ENCODE measurements around the gene C6. TPM values are rescaled to one million over a fixed set of nuclear protein-coding genes. Genes with fewer than 3 reads are reported as not detected.
"Not testable (repeated sequence)": the region's sequence is repeated elsewhere in the genome, so short reads cannot be mapped to it uniquely, and the experiment has no call there.

C6 gene
- polyA plus RNA-seq (ENCODE audit: insufficient read length), result 3.6 TPM
- long read RNA-seq, donor 1, result 0 reads
- long read RNA-seq, donor 2, result 0 reads
- long read RNA-seq, donor 3, partial matches to known transcripts, result 0 of 1 reads
- long read RNA-seq, donor 3, other reads (novel, unspliced or antisense), result 0 of 1 reads
- long read RNA-seq, donor 4, result 0 reads
- long read RNA-seq, donor 5, partial matches to known transcripts, result 0 of 1 reads
- long read RNA-seq, donor 5, other reads (novel, unspliced or antisense), result 0 of 1 reads
- long read RNA-seq, donor 6, result 0 reads
- long read RNA-seq, donor 7, result 0 reads
- long read RNA-seq, donor 8, result 0 reads

- DNase-seq, result no peak
These were observed at the start of gene C6 for GRCh38 chr5:41213340-41213739. Gene C6, minus strand, starts transcription at chr5:41213532. Its CDS starts 10,302 bp downstream, at chr5:41203230.

DNA sequence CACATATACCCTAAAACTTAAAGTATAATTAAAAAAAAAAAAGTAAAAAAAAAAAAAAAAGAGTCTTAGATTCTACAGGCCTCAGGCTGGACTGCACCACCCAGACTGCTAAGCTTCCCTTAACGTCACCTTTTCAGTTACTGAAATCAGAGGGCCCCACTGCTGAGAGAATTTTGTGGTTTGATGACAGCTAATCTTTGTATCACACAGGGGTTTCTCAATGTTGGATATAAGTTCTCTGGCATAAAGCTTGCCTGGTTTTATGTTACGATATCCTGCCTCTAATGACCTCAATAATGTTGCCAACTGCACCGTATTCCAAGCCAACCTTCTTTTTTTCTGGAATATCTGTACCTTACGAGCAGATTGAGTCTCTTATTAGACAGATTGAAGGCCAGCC lies 43.1 kb upstream of the C6 start:
- no peak for DNase-seq

GRCh38 chr5:41253109-41253508 lies 39.8 kb upstream of the C6 start:
- DNase-seq, result no peak

- DNase-seq, result no peak
These were observed 38.7 kb upstream of the C6 start for GRCh38 chr5:41252036-41252435.

- DNase-seq, result no peak
These were observed 37.1 kb upstream of the C6 start for GRCh38 chr5:41250351-41250987.

DNA sequence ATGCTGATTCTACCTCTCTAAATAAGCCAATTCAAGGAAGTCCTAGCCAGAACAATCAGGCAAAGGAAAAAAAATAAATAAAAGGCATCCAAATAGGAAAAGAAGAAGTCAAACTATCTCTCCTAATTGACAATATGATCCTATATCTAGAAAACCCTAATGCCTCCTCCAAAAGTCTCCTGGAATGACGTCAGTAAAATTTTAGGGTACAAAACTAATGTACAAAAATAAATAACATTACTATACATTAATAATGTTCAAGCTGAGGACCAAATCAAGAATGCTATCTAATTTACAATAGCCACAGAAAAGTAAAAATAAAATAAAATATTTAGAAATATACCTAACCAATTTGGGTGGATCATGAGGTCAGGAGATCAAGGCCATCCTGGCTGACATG lies 33.8 kb upstream of the C6 start:
- no peak for DNase-seq

DNA sequence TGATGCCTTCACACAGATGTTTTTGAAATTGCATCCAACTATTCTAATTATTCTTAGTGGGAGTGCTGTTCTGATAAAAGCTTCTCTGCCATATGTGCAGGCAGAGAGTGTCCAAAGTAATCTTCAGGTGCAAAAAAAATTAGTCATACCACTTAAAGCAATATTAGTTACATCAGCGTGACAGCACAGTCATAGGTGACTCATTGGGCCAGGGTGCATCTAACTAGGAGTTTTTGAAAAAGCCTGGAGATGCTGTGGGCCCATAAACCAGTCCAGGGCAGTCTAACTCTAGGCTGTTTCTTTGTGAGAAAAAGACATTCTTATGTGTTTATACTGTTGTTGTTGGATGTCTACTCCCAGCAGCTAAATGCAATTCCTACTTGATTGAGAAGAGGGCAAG lies 33.0 kb upstream of the C6 start:
- DNase-seq, result no peak

- DNase-seq, result no peak
These were observed 30.2 kb upstream of the C6 start for GRCh38 chr5:41243558-41243957.

GRCh38 chr5:41240985-41241384 lies 27.7 kb upstream of the C6 start:
- no peak for DNase-seq

DNA sequence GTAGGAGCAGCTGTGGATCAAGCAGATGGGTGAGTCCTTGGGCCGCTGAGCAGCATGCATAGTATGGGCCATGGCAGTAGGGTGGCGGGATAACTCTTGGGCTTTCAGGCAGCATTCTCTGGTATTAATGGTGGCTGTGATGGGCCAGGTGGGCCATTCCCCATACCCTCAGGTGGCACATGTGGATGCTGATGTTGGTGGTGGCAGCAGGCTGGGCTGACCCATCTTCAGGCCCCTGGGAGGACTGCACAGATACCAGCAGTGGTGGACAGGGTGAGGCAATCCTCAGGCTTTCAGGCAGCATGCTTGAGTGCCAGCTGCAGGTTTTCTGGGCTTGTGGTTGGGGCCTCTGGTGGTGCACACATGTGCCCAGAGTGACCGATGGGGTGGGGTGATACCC lies 27.1 kb upstream of the C6 start:
- no peak for DNase-seq

- DNase-seq, result no peak
These were observed 21.1 kb upstream of the C6 start for GRCh38 chr5:41234475-41234874.

DNA sequence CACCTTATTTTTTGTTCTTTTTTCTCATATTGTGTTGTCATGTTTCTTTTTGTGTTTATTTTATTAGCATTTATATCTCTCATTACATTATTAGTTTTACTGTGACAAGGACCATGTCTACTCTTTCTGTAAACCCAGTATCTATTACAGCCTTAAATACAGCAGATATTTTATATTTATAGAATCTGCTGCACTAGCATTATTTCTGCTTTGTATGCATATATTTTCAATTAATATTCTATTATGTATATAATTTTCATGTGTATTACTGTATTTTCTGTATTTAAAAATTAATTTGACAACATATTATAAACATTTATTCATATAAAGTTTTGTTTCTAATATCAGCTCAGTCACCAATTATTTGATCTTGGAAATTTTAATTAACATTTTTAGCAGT lies 19.5 kb upstream of the C6 start:
- no peak for DNase-seq

DNA sequence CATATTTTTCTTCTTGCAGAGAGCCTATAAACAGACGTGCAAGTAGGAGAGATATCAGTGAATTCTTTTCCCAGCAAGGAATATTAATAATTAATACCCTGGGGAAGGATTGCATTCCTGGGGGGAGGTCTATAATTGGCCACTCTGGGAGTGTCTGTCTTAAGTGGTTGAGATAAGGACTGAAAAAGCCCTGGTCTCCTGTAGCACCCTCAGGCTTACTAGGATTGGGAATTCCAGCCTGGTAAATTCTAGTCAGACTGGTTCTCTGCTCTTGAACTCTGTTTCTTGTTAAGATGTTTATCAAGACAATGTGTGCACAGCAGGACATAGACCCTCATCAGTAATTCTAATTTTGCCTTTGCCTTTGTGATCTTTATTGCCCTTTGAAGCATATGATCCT lies 16.9 kb upstream of the C6 start:
- not testable (repeated sequence) for DNase-seq

GRCh38 chr5:41223962-41224361 lies 10.6 kb upstream of the C6 start:
- no peak for DNase-seq

DNA sequence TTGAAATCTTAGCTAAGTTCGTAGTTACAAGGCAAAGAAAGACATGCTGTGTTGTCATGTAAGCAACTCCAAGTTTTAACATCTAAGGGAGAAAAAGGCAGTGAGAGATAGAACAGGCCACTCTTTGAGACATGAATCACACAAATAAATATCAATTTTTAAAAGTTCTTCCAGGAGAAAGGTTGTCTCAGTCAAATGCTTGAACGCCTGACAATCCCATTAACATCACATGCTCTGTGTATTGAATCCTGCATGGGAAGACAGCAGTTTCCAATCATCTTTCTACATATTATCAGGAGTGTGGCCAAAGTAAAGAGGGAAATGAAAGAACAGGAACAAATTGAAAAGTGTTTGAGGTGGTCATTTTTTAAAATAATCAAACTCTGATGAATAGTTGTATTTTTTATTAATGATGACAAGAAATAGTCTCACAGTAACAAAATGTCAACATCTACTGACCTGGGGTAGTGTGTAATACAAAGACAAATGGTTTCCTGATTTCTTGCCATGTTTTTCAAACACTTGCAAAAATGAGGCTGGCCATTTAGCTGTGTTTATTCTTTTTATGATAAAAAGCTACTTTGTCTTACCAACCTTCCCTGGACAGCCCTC lies 6.4 kb upstream of the C6 start:
- no peak for DNase-seq

DNA sequence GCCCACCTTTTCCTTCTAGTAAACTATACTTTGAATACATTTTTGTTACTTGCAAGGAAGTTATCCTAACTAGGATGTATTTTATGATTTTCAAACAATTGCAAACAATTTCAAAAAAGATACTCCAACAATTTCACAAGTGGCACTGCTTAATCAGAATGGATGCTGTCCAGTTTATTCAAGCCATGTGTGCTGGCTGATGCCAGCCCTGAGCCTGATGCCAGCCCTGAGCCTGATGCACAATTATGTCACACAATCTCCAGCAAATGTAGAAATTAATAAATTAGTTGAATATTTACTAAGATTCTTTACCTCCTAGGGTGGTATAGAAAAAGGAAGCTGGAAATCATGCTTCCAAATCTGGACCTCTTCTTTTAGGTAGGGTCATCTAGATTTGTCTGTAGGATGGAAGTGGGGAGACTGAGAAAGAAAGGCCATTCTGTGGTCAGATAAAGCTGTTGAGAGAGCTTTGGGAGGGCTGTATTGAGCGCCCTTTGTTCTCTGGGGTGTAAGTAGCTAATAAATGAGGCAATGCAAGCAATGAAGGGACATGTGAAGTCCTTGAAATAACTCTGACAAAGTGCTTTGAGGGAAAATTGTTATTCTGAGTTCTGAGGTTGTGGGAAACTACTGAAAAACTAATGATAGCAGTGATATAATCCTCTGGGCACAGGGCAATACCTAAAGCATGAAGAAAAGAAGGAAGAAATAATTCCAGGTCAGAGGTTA lies 5.8 kb upstream of the C6 start:
- DNase-seq, result no peak

- no peak for DNase-seq
These were observed 850 bp upstream of the C6 start for GRCh38 chr5:41214182-41214581.

DNA sequence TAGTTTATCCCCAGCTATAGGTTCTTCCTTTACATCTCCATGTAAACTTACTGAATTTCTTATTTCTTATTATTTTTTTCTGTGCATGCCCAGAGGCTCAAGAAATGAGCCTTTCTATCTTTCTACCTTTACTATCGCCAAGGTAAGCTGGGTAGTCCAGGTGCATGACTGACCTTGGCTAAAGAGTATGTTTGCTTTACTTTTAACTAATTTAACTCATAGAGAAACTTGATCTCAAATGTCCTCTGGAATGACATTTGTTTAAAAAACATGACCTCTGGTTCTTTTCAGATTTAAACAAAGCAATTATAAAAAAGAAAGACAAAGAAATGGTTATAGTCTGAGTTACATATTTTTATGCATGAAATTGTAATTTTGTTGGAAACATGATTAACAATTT lies 397 bp downstream of the C6 start:
- DNase-seq, result no peak

- DNase-seq, result no peak
These were observed 1.9 kb downstream of the C6 start for GRCh38 chr5:41211417-41211816.

- DNase-seq, result not testable (repeated sequence)
These were observed 7.9 kb downstream of the C6 start for GRCh38 chr5:41205475-41205874.

DNA sequence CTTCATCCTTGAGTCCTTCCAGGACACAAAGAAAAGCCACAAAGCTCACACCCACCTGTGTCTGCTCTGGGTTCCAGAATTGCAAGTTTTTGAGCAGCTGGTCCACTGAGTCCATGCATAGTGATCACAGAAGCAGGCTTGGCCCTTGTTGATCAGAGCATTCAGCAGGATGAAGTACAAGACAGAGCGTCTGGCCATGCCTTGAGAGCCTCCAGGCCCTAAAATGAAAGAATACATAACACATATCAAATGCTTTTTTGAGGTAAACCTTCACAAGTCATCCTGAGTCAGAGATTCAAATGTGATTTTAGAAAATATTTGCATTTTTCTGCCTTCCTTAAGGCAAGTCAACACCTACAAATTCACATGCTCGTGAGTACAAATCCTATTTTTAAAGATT lies 10.3 kb downstream of the C6 start:
- DNase-seq, result no peak

DNA sequence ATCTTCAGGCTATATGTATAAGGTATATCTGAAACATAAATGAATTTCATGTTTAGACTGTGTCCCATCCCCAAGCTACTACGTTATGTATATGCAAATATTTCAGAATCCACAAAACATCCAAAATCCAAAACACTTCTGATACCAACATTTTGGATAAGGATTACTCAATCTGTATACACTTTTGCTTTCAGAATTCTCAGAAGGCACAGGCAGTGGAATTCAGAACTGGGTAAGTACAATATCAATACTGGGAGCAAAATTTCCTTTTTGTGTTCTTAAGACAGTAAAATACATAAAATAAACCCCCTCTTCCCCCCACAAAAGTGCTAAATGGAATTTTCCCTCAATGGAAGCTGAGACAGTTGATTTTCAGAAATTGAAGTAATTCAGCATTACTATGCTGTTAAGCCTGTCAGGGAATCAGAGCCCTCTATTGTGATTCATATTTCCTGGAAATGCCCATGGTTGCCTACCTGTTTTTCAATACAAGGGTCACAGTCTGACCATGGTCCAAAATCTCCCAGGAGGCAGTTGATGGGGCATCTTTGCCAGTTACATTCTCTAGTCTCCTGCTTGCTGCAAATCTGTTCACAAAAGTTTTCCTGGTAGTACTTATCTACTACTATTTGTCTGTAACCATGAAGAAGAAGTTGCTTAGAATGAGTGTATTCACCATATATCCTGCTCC lies 12.1 kb downstream of the C6 start:
- DNase-seq, result no peak
